Activated naive CD4-positive, alpha-beta T cell treated with Interleukin-2 at 50 U/mL for 16 hours (primary cell): ENCODE data around the gene ADARB2.
"Not testable (repeated sequence)": the region's sequence is repeated elsewhere in the genome, so short reads cannot be mapped to it uniquely, and the experiment has no call there.

Experiments
- DNase-seq: peaks from one replicate; pipeline ENCODE4 v3.0.0-alpha.2; 2020

Gene ADARB2

DNA sequence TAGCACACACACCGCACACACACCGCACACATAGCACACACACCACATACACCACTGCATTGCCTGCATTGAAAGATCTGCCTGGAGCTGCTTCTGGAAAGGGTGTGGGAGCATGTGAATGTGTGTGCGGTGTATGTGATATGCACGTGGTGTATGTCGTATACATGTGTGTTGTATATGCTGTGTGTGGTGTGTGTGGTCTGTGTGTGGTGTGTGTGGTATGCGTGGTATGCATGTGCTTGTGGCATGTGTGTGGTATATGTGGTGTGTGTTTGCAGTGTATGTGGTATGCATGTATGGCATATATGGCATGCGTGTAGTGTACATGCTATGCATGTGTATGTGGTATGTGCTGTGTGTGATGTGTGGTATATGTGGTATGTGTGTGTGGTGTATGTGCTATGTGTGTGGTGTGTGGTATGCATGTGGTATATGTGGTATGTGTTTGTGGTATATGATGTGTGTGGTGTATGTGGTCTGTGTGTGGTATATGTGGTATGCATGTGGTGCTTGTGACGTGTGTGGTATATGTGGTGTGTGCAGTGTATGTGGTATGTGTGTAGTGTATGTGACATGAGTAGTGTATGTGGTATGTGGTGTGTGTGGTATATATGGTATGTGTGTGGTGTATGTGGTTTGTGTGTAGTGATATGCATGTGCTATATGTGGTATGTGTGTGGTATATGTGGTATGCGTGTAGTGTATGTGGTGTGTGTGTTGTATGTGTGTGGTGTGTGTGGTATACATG lies 505.0 kb downstream of the ADARB2 start:
- DNase-seq: no peak

GRCh38 chr10:1230592-1231275 lies 506.6 kb downstream of the ADARB2 start:
- DNase-seq: no peak

- no peak for DNase-seq
Observed at GRCh38 chr10:1230138-1230537, 507.2 kb downstream of the ADARB2 start.

DNA sequence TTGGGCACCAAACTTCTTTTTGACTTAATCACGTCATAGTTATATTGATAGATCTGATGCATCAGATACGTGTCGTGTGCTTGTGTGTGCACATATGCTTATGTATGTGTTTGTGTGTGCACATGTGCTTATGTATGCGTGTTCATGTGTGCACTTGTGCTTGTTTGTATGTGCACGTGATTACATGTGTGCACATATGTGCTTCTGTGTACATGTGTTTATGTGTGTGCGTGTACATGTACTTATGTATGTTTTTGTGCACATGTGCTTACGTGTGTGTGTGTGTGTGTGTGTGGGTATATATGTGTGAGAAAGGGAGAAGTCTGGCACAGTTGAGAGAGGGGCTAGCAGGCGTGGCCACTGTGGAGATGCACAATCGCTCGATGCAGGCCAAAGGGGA lies 507.8 kb downstream of the ADARB2 start:
- DNase-seq: no peak

GRCh38 chr10:1229116-1229515 lies 508.2 kb downstream of the ADARB2 start:
- DNase-seq: no peak

GRCh38 chr10:1228467-1228975 lies 508.8 kb downstream of the ADARB2 start:
- no peak for DNase-seq

- no peak for DNase-seq
Observed at GRCh38 chr10:1227510-1228402, 509.6 kb downstream of the ADARB2 start.

GRCh38 chr10:1226907-1227306 lies 510.4 kb downstream of the ADARB2 start:
- DNase-seq: not testable (repeated sequence)

DNA sequence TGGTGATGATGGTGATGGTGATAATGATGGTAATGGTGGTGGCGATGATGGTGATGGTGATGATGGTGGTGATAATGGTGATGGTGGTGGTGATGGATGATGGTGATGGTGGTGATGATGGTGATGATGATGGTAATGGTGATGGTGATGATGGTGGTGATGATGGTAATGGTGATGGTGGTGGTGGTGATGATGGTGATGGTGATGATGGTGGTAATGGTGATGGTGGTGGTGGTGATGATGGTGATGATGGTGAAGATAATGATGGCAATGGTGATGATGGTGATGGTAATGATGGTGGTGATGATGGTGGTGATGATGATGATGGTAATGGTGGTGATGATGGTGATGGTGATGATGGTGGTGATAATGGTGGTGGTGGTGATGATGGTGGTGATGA lies 517.5 kb downstream of the ADARB2 start:
- not testable (repeated sequence) for DNase-seq

DNA sequence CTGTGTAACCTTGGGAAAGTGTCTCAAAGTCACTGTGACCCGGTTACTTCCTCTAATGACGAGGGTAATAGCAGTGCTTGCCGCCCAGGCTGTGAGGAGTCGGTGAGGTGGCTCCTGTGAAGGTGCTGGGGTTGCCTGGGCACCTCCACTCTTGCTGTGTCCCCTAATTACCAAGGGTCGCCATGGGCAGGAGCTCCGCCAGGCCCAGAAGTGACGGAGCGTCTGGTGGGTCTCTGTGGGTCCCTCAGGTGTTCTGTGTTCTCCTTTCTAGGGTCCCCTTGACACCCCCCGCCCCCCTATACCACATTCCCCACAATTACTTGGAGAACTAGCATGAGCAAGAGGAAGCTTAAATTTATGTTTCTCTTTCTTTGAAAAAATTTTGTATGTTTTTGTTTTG lies 519.7 kb downstream of the ADARB2 start:
- DNase-seq: no peak

DNA sequence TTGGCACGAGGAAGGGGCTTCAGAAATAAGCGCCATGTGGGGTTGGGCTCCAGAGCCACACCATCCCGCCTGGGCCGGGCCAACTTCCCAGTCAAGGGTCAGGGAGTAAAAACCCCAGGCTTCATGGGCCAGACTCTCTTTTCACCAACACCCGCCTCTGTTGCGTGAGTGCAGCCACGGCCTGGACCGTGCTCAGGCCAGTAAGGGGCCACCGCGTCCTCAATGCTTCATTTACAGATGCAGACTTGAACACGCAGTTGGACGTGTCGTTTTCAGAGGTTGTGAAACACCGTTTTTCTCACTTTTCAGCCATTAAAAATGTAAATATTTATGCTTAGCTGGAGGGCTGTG lies 520.1 kb downstream of the ADARB2 start:
- DNase-seq: no peak

- no peak for DNase-seq
Observed at GRCh38 chr10:1216574-1217236, 520.6 kb downstream of the ADARB2 start.

DNA sequence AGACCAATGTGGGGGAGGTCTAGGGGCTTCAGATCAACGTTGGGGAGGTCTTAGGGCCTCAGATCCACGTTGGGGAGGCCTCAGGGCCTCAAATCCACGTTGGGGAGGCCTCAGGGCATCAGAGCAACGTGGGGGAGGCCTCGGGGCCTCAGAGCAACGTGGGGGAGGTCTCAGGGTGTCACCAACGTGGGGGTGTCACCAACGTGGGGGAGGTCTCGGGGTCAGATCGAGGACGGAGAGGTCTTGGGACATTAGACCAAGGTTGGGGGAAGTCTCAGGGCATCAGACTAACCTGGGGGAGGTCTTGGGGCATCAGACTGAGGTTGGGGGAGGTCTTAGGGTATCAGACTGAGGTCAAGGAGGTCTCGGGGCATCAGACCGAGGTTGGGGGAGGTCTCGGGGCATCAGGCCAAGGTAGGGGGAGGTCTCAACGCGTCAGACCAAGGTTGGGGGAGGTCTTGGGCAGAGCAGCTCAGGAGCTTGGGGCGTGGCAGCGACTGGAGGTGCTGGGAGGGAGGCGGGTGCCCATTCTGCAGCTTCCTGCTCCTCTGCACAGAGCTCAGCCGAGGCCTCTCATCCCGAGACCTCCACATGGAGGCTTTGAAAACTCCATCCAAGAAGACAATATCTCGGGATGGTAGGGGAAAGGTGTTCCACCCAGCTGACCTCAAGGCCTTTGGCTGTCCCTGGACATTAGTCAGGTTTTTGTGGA lies 521.3 kb downstream of the ADARB2 start:
- DNase-seq: no peak

- DNase-seq: no peak
Observed at GRCh38 chr10:1214882-1215540, 522.3 kb downstream of the ADARB2 start.

- no peak for DNase-seq
Observed at GRCh38 chr10:1214071-1214675, 523.2 kb downstream of the ADARB2 start.

GRCh38 chr10:1213252-1214070 lies 523.9 kb downstream of the ADARB2 start:
- no peak for DNase-seq

- no peak for DNase-seq
Observed at GRCh38 chr10:1212571-1213141, 524.7 kb downstream of the ADARB2 start.

DNA sequence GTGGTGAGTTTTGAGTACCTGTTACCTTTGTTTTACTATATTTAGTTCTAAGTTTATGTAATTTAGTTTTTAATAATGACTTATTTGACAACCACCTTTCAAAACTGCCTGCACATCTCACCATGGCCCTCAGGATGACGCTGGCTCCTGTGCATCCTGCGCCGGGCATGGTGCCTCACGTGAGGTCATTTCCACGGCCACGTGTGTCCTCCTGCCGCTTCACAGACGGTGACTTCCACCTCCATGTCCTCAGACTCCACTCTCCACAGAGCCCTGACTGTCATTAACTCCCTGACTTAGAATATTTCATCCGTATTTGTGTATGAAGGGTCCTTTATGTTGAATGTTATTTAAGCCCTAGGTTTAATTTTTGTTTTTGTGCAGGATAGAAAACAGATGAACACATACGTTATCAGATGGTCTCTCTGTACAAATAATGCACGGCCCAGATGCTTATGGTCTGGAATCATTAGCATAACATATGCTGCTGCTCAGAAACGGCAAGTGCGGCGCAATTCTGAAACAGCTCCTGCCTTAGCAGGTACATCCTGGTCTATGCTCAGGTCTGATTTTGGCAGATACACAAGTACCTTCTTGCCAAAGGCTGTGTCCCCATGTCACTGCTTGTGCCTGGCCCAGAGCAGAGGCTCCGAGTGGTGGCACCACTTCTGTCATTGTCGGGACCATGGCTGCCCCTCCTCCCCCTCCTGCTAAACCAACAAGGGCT lies 525.3 kb downstream of the ADARB2 start:
- no peak for DNase-seq

GRCh38 chr10:1210667-1211066 lies 526.7 kb downstream of the ADARB2 start:
- no peak for DNase-seq
